ENCODE results near the gene RAMACL.

- TF ChIP-seq CTCF (IDR thresholded peaks at IDR 0.05) (no peak), POLR2A (IDR thresholded peaks at IDR 0.05) (no peak)
Observed at GRCh38 chr6:166601956-166602355, 15.5 kb upstream of the RAMACL start.
